MM.1S (cell line): ENCODE results near the gene LACTB.

Experiments
- CTCF ChIP-seq: fragments of 300-600 bp; sonication (generic); IDR thresholded peaks from 2 replicates; pipeline ENCODE4 v1.5.1; 2016; ENCODE audit warnings: antibody characterized with exemption, low read length, mixed read lengths
- EZH2phosphoT487 ChIP-seq: fragments of 300-600 bp; sonication (generic); IDR thresholded peaks from 2 replicates; pipeline ENCODE4 v1.6.1; 2018; ENCODE audit warnings: antibody characterized with exemption, low read length

- no peak for TF ChIP-seq CTCF
- no peak for TF ChIP-seq EZH2phosphoT487
These were observed 14.1 kb downstream of the LACTB start for GRCh38 chr15:63135804-63136203.
